GM12878 (cell line): ENCODE measurements around the gene PPIL3. TPM values are rescaled to one million over a fixed set of nuclear protein-coding genes. Genes with fewer than 3 reads are reported as not detected.

Experiments used
- ATAC-seq: fragments of 200-7000 bp; cut with Tn5 transposase; 3 replicates; pipeline ENCODE4 v1.9.1; 2020; ENCODE audit warnings: mild to moderate bottlenecking, moderate library complexity
- BruUV-seq: library from RNA; stranded (reverse); fragments of 400-500 nt; replicated peaks from 2 replicates; lab custom pipeline; 2021; lab: Mats Ljungman, UMichigan
- CTCF ChIA-PET: fragments of 300-600 bp; sonication (Branson Sonifier 250); formaldehyde crosslinking; extraction: SDS; loops from one replicate; lab custom pipeline; 2021; ENCODE audit warnings: inconsistent platforms; lab: Yijun Ruan, JAX
- POLR2A ChIA-PET: fragments of 350-600 bp; formaldehyde crosslinking; extraction: SDS; loops from one replicate; lab custom pipeline; 2021; ENCODE audit warnings: inconsistent platforms; lab: Charles Lee
- RAD21 ChIA-PET: fragments of 300-600 bp; sonication (Branson Sonifier 250); formaldehyde crosslinking; loops from one replicate; lab custom pipeline; 2023; ENCODE audit warnings: antibody characterized with exemption; ENCODE audit not compliant: unreplicated experiment; lab: Charles Lee
- SMC1A ChIA-PET: fragments of 300-600 bp; sonication (Branson Sonifier 250); formaldehyde crosslinking; loops from one replicate; lab custom pipeline; 2023; ENCODE audit not compliant: unreplicated experiment, uncharacterized antibody; lab: Charles Lee
- DNase-seq: peaks from one replicate; pipeline ENCODE4 v3.0.0-alpha.2; 2011; ENCODE audit warnings: low read depth, low spot score
- FAIRE-seq: peaks from 3 replicates; lab custom pipeline; 2011; peaks lifted over from hg19 to GRCh38; lab: Jason Lieb, UNC
- H2AFZ ChIP-seq: 2 replicates; pipeline ENCODE4 v1.6.0; 2011; ENCODE audit warnings: low read depth, low read length, control low read depth; ENCODE audit not compliant: control insufficient read depth
- H3K27ac ChIP-seq: 2 replicates; pipeline ENCODE4 v1.5.1; 2011; ENCODE audit warnings: control low read depth; ENCODE audit not compliant: control insufficient read depth, insufficient read depth
- H3K27me3 ChIP-seq, 2 experiments: replicated peaks in 1 of 2; 2 replicates each; pipeline versions ENCODE4 v1.6.0 to v1.6.1; 2011; ENCODE audit warnings: low read length in 1 of 2; ENCODE audit not compliant: control insufficient read depth in 2 of 2, insufficient read depth in 2 of 2
- H3K36me3 ChIP-seq, 2 experiments: 2 replicates each; pipeline ENCODE4 v1.5.1; 2011; ENCODE audit warnings: low read length in 1 of 2; ENCODE audit not compliant: control insufficient read depth in 2 of 2, insufficient read depth in 2 of 2
- H3K4me1 ChIP-seq: 2 replicates; pipeline ENCODE4 v1.6.1; 2011; ENCODE audit warnings: mild to moderate bottlenecking, low read length, moderate library complexity, mixed read lengths; ENCODE audit not compliant: control insufficient read depth, insufficient read depth
- H3K4me2 ChIP-seq: 2 replicates; pipeline ENCODE4 v1.6.0; 2011; ENCODE audit warnings: control low read depth; ENCODE audit not compliant: control insufficient read depth, insufficient read depth
- H3K4me3 ChIP-seq: fragments of 200-600 bp; sonication (generic); 2 replicates; pipeline ENCODE4 v1.5.1; 2016
- H3K79me2 ChIP-seq: 2 replicates; pipeline ENCODE4 v1.6.0; 2011; ENCODE audit warnings: low read length; ENCODE audit not compliant: control insufficient read depth, insufficient read depth
- H3K9ac ChIP-seq: 2 replicates; pipeline ENCODE4 v1.8.0; 2011; ENCODE audit warnings: low read length, control low read depth, mixed read lengths; ENCODE audit not compliant: control insufficient read depth, insufficient read depth
- H3K9me3 ChIP-seq: replicated peaks from 3 replicates; pipeline ENCODE4 v1.5.1; 2011; ENCODE audit warnings: mild to moderate bottlenecking, low read length; ENCODE audit not compliant: control insufficient read depth, insufficient read depth
- H4K20me1 ChIP-seq: 2 replicates; pipeline ENCODE4 v1.6.0; 2011; ENCODE audit not compliant: control insufficient read depth, insufficient read depth
- ASH2L ChIP-seq: fragments of 300-600, 200-600 bp; sonication (generic); IDR thresholded peaks from 2 replicates; pipeline ENCODE4 v1.6.1; 2017; ENCODE audit warnings: low read depth, mild to moderate bottlenecking, borderline replicate concordance
- BACH1 ChIP-seq: fragments of 450-650 bp; IDR thresholded peaks from 2 replicates; pipeline ENCODE4 v1.6.1; 2017; ENCODE audit warnings: mild to moderate bottlenecking, borderline replicate concordance
- EP300 ChIP-seq, 2 experiments: fragments of 150-350 bp in 1 of 2; IDR thresholded peaks; 2 replicates each; pipeline ENCODE4 v1.6.1; 2011 to 2012; ENCODE audit warnings: low read depth in 2 of 2, low read length in 2 of 2, borderline replicate concordance in 1 of 2, improper control_type of control experiment in 1 of 2, inconsistent platforms in 1 of 2; ENCODE audit not compliant: control insufficient read depth in 1 of 2
- IRF4 ChIP-seq: IDR thresholded peaks from 2 replicates; pipeline ENCODE4 v1.6.1; 2011; ENCODE audit warnings: low read depth, low read length
- JUNB ChIP-seq: IDR thresholded peaks from 2 replicates; pipeline ENCODE4 v1.6.1; 2016; ENCODE audit warnings: antibody characterized with exemption, mild to moderate bottlenecking
- KLF5 ChIP-seq: fragments of 450-650 bp; IDR thresholded peaks from 2 replicates; pipeline ENCODE4 v1.6.1; 2014; ENCODE audit warnings: mild to moderate bottlenecking; ENCODE audit not compliant: partially characterized antibody
- MLLT1 ChIP-seq: fragments of 450-650 bp; IDR thresholded peaks from 2 replicates; pipeline ENCODE4 v1.6.1; 2016; ENCODE audit warnings: mild to moderate bottlenecking
- MTA3 ChIP-seq: IDR thresholded peaks from 2 replicates; pipeline ENCODE4 v1.6.1; 2012; ENCODE audit warnings: low read length, inconsistent platforms, borderline replicate concordance
- POU2F2 ChIP-seq: IDR thresholded peaks from 3 replicates; pipeline ENCODE4 v1.6.1; 2011; ENCODE audit warnings: low read depth, mild to moderate bottlenecking, low read length, borderline replicate concordance
- RUNX3 ChIP-seq: IDR thresholded peaks from 2 replicates; pipeline ENCODE4 v1.6.1; 2012; ENCODE audit warnings: low read length, inconsistent platforms
- SMAD1 ChIP-seq: fragments of 450-650 bp; IDR thresholded peaks from 2 replicates; pipeline ENCODE4 v1.6.1; 2018; ENCODE audit warnings: mild to moderate bottlenecking, low read depth; ENCODE audit not compliant: partially characterized antibody
- SPI1 ChIP-seq: IDR thresholded peaks from 2 replicates; pipeline ENCODE4 v1.6.1; 2011; ENCODE audit warnings: low read depth, mild to moderate bottlenecking, low read length, moderate library complexity, borderline replicate concordance; ENCODE audit not compliant: insufficient read depth
- TBL1XR1 ChIP-seq: IDR thresholded peaks from 2 replicates; pipeline ENCODE4 v1.6.1; 2012; ENCODE audit warnings: low read depth, low read length, improper control_type of control experiment
- ZNF217 ChIP-seq: fragments of 450-650 bp; IDR thresholded peaks from 2 replicates; pipeline ENCODE4 v1.6.1; 2017; ENCODE audit warnings: antibody characterized with exemption, mild to moderate bottlenecking
- ZNF592 ChIP-seq: fragments of 450-650 bp; IDR thresholded peaks from 2 replicates; pipeline ENCODE4 v1.6.1; 2017; ENCODE audit warnings: mild to moderate bottlenecking, moderate library complexity
- WGBS: methylation state at CpG from one replicate; pipeline ENCODE4 v1.1.6; 2016; ENCODE audit warnings: low lambda C conversion rate; ENCODE audit not compliant: insufficient replicate concordance, insufficient coverage; ENCODE audit errors: missing lambda C conversion rate; 5-methylcytosine and 5-hydroxymethylcytosine counted together
- in situ Hi-C: fragments of 300-500 bp; cut with MboI; formaldehyde crosslinking; loops from 9 replicates; pipeline ENCODE4 v1.14.3; 2018; ENCODE audit warnings: mixed read lengths
- intact Hi-C: fragments of 100-400 bp; cut with micrococcal nuclease; formaldehyde crosslinking; loops from one replicate; pipeline ENCODE4 v1.14.2; 2022; ENCODE audit not compliant: unreplicated experiment
- polyA plus RNA-seq, 11 experiments: library from polyadenylated mRNA; depleted of rRNA in 4 of 11; unstranded in 6 of 11; stranded (reverse) in 5 of 11; fragments of >200 nt; fragmentation: Nextera tagmentation in 4 of 11; fragmentation: Illumina TruSeq in 1 of 11; extraction: Ambion mirVana in 4 of 11; extraction: Trizol in 1 of 11; gene quantifications; 1 replicate in 1 of 11; 2 replicates in 10 of 11; pipeline versions ENCODE4 v1.2.1 to v1.2.3, GENCODE V29; 2011 to 2016; ENCODE audit warnings: inconsistent platforms in 2 of 11, missing spikeins in 2 of 11, low read depth in 1 of 11
- total RNA-seq, 4 experiments: library from RNA; depleted of rRNA in 3 of 4; stranded (reverse); fragments of >200 nt in 3 of 4; fragmentation: Illumina TruSeq in 1 of 4; extraction: Trizol in 1 of 4; gene quantifications; 2 replicates each; pipeline versions ENCODE4 v1.2.1 to v1.2.3, GENCODE V29; 2013 to 2021

The PPIL3 gene
- total and polyA plus RNA-seq, 10 of the 15 experiments (the other 5 are each of a cell fraction or from before 2014, with no cell fraction given), result 33.8 to 176 (median 59.1) TPM

GRCh38 chr2:200863782-200864175, 25.1 kb downstream of the PPIL3 start:
- no peaks in the 10 kb centered on the region for H3K9me3 ChIP-seq
- ChIA-PET POLR2A (interaction anchor here (0.5 to 2.7 kb wide), 22 partner anchors 10 to 397 kb away, joined by 3 to 20 read pairs (median 4); partner anchors contain the start of genes BZW1, CASP10, CASP8 and CFLAR), RAD21 (interaction anchor here (0.6 to 2.1 kb wide), 7 partner anchors 38 to 319 kb away, joined by 3 to 10 read pairs (median 6); partner anchors contain the start of gene CASP10), SMC1A (interaction anchor here (0.9 to 1.9 kb wide), 8 partner anchors 11 to 204 kb away, joined by 3 to 12 read pairs (median 3); partner anchors contain the start of gene NIF3L1), CTCF (interaction anchor here (0.6 to 2.6 kb wide), 12 partner anchors 18 to 370 kb away, joined by 3 to 15 read pairs (median 3); partner anchors contain the start of genes CASP10, NIF3L1, ORC2 and PPIL3)
- H3K9ac ChIP-seq, result peak overlapping the region; percentile 99
- WGBS, result under 1% methylated on average over 19 of the region's 19 CpGs
- intact Hi-C loops, result loop anchor here (1.0 to 10.0 kb wide), 4 partner anchors 25 to 1511 kb away; partner anchors contain the start of genes BMPR2, NIF3L1 and PPIL3
- H2AFZ ChIP-seq, result peak overlapping the region; percentile 85
- peaks cover 2 to 13% of the 10 kb centered on the region in 2 experiments; a peak in 2 of 4 replicates for H3K36me3 ChIP-seq
- no peak for DNase-seq
- BruUV-seq, result no TSS peak
- ATAC-seq, result peak; percentile 29
- peaks cover 2% of the 10 kb centered on the region; the same call in 1 of the 2 replicates for H4K20me1 ChIP-seq
- H3K4me3 ChIP-seq, result peak overlapping the region; percentile 100
- H3K27me3 ChIP-seq, result no peaks in the 10 kb centered on the region
- FAIRE-seq, result no peak
- in situ Hi-C loops, result no loop called here
- no peaks in the 10 kb centered on the region for H3K4me1 ChIP-seq
- peak overlapping the region; percentile 72 for H3K4me2 ChIP-seq
- H3K79me2 ChIP-seq, result peaks cover 57% of the 10 kb centered on the region
- H3K27ac ChIP-seq, result peak overlapping the region; percentile 100
- TF ChIP-seq POU2F2 (no peak; the same call in 2 of the 3 replicates), BACH1 (0 out of 2 replicates have a peak, but pooled peaks have one; percentile 13), KLF5 (no peak), EP300 (IDR thresholded peaks at IDR 0.05; ENCODE audit: borderline replicate concordance in 1 of 2, control insufficient read depth in 1 of 2, low read depth in 2 of 2, low read length in 2 of 2) (no peak), SPI1 (no peak), MLLT1 (peak; percentile 90; the same call in 1 of the 2 replicates), ASH2L (no peak), MTA3 (peak; percentile 73; the same call in 1 of the 2 replicates), RUNX3 (peak; percentile 46; the same call in 1 of the 2 replicates), JUNB (no peak), ZNF217 (no peak), SMAD1 (peak; percentile 64), ZNF592 (no peak), TBL1XR1 (0 out of 2 replicates have a peak, but pooled peaks have one; percentile 11), IRF4 (no peak)
